IMR-90 (cell line): ENCODE measurements around the gene GPR158. TPM values are rescaled to one million over a fixed set of nuclear protein-coding genes. Genes with fewer than 3 reads are reported as not detected.

Experiments
- ATAC-seq: fragments of 200-7000 bp; cut with Tn5 transposase; 2 replicates; pipeline ENCODE4 v1.9.1; 2020; ENCODE audit warnings: low read depth, mild to moderate bottlenecking, moderate library complexity
- BruUV-seq: library from RNA; stranded (reverse); fragments of 400-500 nt; replicated peaks from 2 replicates; lab custom pipeline; 2021; lab: Mats Ljungman, UMichigan
- CTCF ChIA-PET: fragments of 300-600 bp; formaldehyde crosslinking; extraction: SDS; loops from one replicate; lab custom pipeline; 2021; ENCODE audit warnings: antibody characterized with exemption; lab: Yijun Ruan, JAX
- POLR2A ChIA-PET: fragments of 300-600 bp; sonication (Branson Sonifier 250); formaldehyde crosslinking; loops from one replicate; lab custom pipeline; 2022; ENCODE audit warnings: antibody characterized with exemption; ENCODE audit not compliant: unreplicated experiment; lab: Charles Lee
- DNase-seq: peaks from one replicate; pipeline ENCODE4 v3.0.0; 2013
- H2AFZ ChIP-seq: replicated peaks from 2 replicates; pipeline ENCODE3; 2013; ENCODE audit warnings: low read length, mild to moderate bottlenecking; ENCODE audit not compliant: poor library complexity
- H2AK5ac ChIP-seq: 2 replicates; pipeline ENCODE4 v1.6.1; 2013; ENCODE audit warnings: low read depth, low read length, inconsistent platforms
- H2AK9ac ChIP-seq: replicated peaks from 2 replicates; pipeline ENCODE3; 2013; ENCODE audit warnings: mild to moderate bottlenecking, low read depth, low read length, moderate library complexity; ENCODE audit not compliant: poor library complexity
- H2BK120ac ChIP-seq: 2 replicates; pipeline ENCODE4 v1.6.1; 2013; ENCODE audit warnings: low read depth, low read length, inconsistent platforms
- H2BK15ac ChIP-seq: 3 replicates; pipeline ENCODE4 v1.6.1; 2013; ENCODE audit warnings: low read depth, low read length, inconsistent platforms
- H2BK20ac ChIP-seq: 2 replicates; pipeline ENCODE4 v1.6.1; 2013; ENCODE audit warnings: low read depth, mild to moderate bottlenecking, inconsistent platforms, low read length, moderate library complexity
- H2BK5ac ChIP-seq: 2 replicates; pipeline ENCODE4 v1.6.1; 2013; ENCODE audit warnings: mild to moderate bottlenecking, low read depth, low read length, inconsistent platforms; ENCODE audit not compliant: poor library complexity, severe bottlenecking
- H3K14ac ChIP-seq: replicated peaks from 2 replicates; pipeline ENCODE4 v1.6.1; 2013; ENCODE audit warnings: low read depth, low read length, inconsistent platforms
- H3K18ac ChIP-seq: 2 replicates; pipeline ENCODE4 v1.6.1; 2013; ENCODE audit warnings: low read depth, low read length, control low read depth
- H3K23ac ChIP-seq: 2 replicates; pipeline ENCODE4 v1.6.1; 2013; ENCODE audit warnings: low read depth, low read length, inconsistent platforms
- H3K27ac ChIP-seq: 2 replicates; pipeline ENCODE4 v1.5.1; 2013; ENCODE audit warnings: mild to moderate bottlenecking, control low read depth, low read length; ENCODE audit not compliant: insufficient read depth
- H3K27me3 ChIP-seq: 2 replicates; pipeline ENCODE4 v1.6.1; 2013; ENCODE audit warnings: low read length; ENCODE audit not compliant: control insufficient read depth, insufficient read depth
- H3K36me3 ChIP-seq: 2 replicates; pipeline ENCODE4 v1.6.1; 2013; ENCODE audit warnings: low read length, mixed read lengths; ENCODE audit not compliant: control insufficient read depth, insufficient read depth
- H3K4ac ChIP-seq: 2 replicates; pipeline ENCODE4 v1.6.1; 2013; ENCODE audit warnings: low read depth, low read length, inconsistent platforms
- H3K4me1 ChIP-seq: 2 replicates; pipeline ENCODE4 v1.6.1; 2013; ENCODE audit warnings: low read length, mixed read lengths; ENCODE audit not compliant: control insufficient read depth, insufficient read depth
- H3K4me2 ChIP-seq: 2 replicates; pipeline ENCODE4 v1.6.1; 2013; ENCODE audit warnings: low read depth, mild to moderate bottlenecking, control low read depth, low read length, moderate library complexity
- H3K4me3 ChIP-seq: 2 replicates; pipeline ENCODE4 v1.5.1; 2013; ENCODE audit warnings: low read depth, mild to moderate bottlenecking, control low read depth, low read length, moderate library complexity; ENCODE audit not compliant: insufficient read depth
- H3K56ac ChIP-seq: 2 replicates; pipeline ENCODE4 v1.6.1; 2013; ENCODE audit warnings: low read length, inconsistent platforms; ENCODE audit not compliant: insufficient read depth; ENCODE audit errors: extremely low read depth
- H3K79me1 ChIP-seq, 2 experiments: 2 replicates each; pipeline ENCODE4 v1.6.1; 2013; ENCODE audit warnings: low read length in 2 of 2, inconsistent platforms in 1 of 2, low read depth in 1 of 2
- H3K9ac ChIP-seq: 2 replicates; pipeline ENCODE4 v1.6.1; 2013; ENCODE audit warnings: low read depth, low read length, control low read depth
- H3K9me1 ChIP-seq: 2 replicates; pipeline ENCODE4 v1.6.1; 2013; ENCODE audit warnings: low read length, inconsistent platforms; ENCODE audit not compliant: insufficient read depth
- H3K9me3 ChIP-seq: 2 replicates; pipeline ENCODE4 v1.6.1; 2013; ENCODE audit warnings: low read length; ENCODE audit not compliant: control insufficient read depth, insufficient read depth
- H4K20me1 ChIP-seq: 2 replicates; pipeline ENCODE4 v1.6.1; 2013; ENCODE audit warnings: low read length, inconsistent platforms; ENCODE audit not compliant: insufficient read depth
- H4K5ac ChIP-seq: 2 replicates; pipeline ENCODE4 v1.6.1; 2013; ENCODE audit warnings: mild to moderate bottlenecking, low read depth, low read length, control low read depth
- H4K8ac ChIP-seq, 2 experiments: 2 replicates each; pipeline ENCODE4 v1.6.1; 2013; ENCODE audit warnings: low read depth in 2 of 2, low read length in 2 of 2, control low read depth in 1 of 2, inconsistent platforms in 1 of 2
- H4K91ac ChIP-seq: 2 replicates; pipeline ENCODE4 v1.6.1; 2013; ENCODE audit warnings: low read depth, low read length, inconsistent platforms; ENCODE audit not compliant: insufficient read depth
- FOS ChIP-seq: fragments of 150-350 bp; IDR thresholded peaks from 2 replicates; pipeline ENCODE4 v1.6.1; 2016; ENCODE audit warnings: low read depth, low read length
- WGBS, 2 experiments: methylation state at CpG; one replicate each; pipeline versions ENCODE4 v1.1.5 to v1.1.7; 2013; ENCODE audit warnings: missing lambda C conversion rate in 2 of 2; ENCODE audit not compliant: insufficient read length in 1 of 2; ENCODE audit errors: extremely low coverage in 2 of 2; 5-methylcytosine and 5-hydroxymethylcytosine counted together
- dilution Hi-C: fragments of 300-500 bp; cut with HindIII; formaldehyde crosslinking; loops from one replicate; pipeline ENCODE4 v1.14.3; 2018; ENCODE audit warnings: low sequenced_read_pairs; ENCODE audit not compliant: unreplicated experiment
- in situ Hi-C: fragments of 300-500 bp; cut with MboI; formaldehyde crosslinking; loops from 3 replicates; pipeline ENCODE4 v1.14.3; 2019; ENCODE audit warnings: low sequenced_read_pairs, inconsistent platforms, mixed read lengths
- intact Hi-C: fragments of 100-400 bp; cut with micrococcal nuclease; formaldehyde crosslinking; loops from 2 replicates; pipeline ENCODE4 v1.10.0; 2022
- polyA plus RNA-seq, 3 experiments: library from polyadenylated mRNA; depleted of rRNA; stranded (reverse); fragments of >200 nt; gene quantifications; 2 replicates each; pipeline ENCODE4 v1.2.3, GENCODE V29; 2012; ENCODE audit warnings: low replicate concordance in 1 of 3
- total RNA-seq: library from RNA; depleted of rRNA; stranded (reverse); fragments of >200 nt; gene quantifications from 2 replicates; pipeline ENCODE4 v1.2.3, GENCODE V29; 2012

Gene GPR158
- total and polyA plus RNA-seq, 2 of the 4 experiments (the other 2 are of a cell fraction) = not detected

DNA sequence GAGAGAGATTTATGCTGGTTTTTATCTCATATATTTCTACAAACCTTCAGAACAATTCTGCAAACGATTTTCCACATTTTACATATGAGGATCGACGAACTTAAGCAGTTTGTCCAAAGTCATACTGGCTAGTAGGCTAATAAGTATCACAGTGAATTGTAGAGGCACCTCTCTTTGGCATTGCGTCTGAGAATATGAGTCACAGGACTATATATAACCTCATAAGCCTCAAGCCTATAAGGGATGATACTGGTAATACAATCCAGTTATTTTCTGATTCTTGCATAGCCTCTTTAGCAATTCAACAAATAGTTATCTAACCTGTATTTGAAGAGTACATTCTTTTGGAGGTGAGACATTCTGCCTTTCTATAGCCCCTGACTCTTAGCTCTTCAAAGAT lies 129.8 kb downstream of the GPR158 start:
- dilution Hi-C loops (no loop called here), intact Hi-C loops (no loop called here), in situ Hi-C loops (no loop called here)
- no peaks in the 10 kb centered on the region for H3K36me3 ChIP-seq
- H3K18ac ChIP-seq = no peak overlapping the region
- WGBS, 2 experiments = no CpG with 5 or more reads among the region's 4 CpGs
- peaks cover 4% of the 10 kb centered on the region; the same call in 1 of the 2 replicates for H3K9me3 ChIP-seq
- H3K4ac ChIP-seq = no peak overlapping the region
- DNase-seq (no peak), ATAC-seq (no peak)
- H2BK5ac ChIP-seq = no peak overlapping the region
- POLR2A ChIA-PET = no interaction called here
- no peak overlapping the region for H2AK5ac ChIP-seq
- no peaks in the 10 kb centered on the region for H3K9me1 ChIP-seq
- no peak for TF ChIP-seq FOS
- H3K27me3 ChIP-seq = no peaks in the 10 kb centered on the region
- no peak overlapping the region for H3K14ac ChIP-seq
- H3K56ac ChIP-seq = no peak overlapping the region
- no peak overlapping the region for H3K4me2 ChIP-seq
- no peak overlapping the region for H2AK9ac ChIP-seq
- no peak overlapping the region for H2BK120ac ChIP-seq
- no peaks in the 10 kb centered on the region for H3K4me1 ChIP-seq
- no peak overlapping the region for H4K8ac ChIP-seq
- H4K91ac ChIP-seq = no peak overlapping the region
- H3K27ac ChIP-seq = no peak overlapping the region
- H3K79me1 ChIP-seq = no peaks in the 10 kb centered on the region
- no peak overlapping the region for H4K5ac ChIP-seq
- no peak overlapping the region for H3K9ac ChIP-seq
- H3K23ac ChIP-seq = no peak overlapping the region
- BruUV-seq = no TSS peak
- H4K20me1 ChIP-seq = no peaks in the 10 kb centered on the region
- H2AFZ ChIP-seq = no peak overlapping the region
- CTCF ChIA-PET = no interaction called here
- no peak overlapping the region for H2BK15ac ChIP-seq
- no peak overlapping the region for H3K4me3 ChIP-seq
- H2BK20ac ChIP-seq = no peak overlapping the region
